LHCN-M2 (cell line): ENCODE data around the gene TCL1A. TPM values are rescaled to one million over a fixed set of nuclear protein-coding genes. Genes with fewer than 3 reads are reported as not detected.

ENCODE experiments used
- DNase-seq: peaks from one replicate; pipeline ENCODE4 v3.0.0-alpha.2; 2012; ENCODE audit warnings: low read depth
- total RNA-seq: library from RNA; depleted of rRNA; stranded (reverse); fragments of >200 nt; gene quantifications from 2 replicates; pipeline ENCODE4 v1.2.3, GENCODE V29; 2014

TCL1A gene
- total RNA-seq, 1 experiment from 2014 or later: not detected

DNA sequence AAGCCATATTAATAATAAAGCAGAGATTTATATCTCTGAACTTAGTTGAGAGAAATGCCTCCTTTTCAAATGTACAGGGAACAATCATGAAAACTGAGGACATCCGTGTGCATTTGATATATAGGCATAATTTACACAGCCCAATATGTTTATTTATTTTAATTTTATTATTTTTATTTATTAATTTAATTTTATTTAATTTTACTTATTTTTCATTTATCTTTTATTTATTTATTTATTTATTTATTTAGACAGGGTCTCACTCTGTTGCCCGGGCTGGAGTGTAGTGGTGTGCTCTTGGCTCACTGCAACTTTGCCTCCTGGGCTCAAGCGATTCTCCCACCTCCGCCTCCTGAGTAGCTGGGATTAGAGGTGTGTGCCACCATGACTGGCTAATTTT is 8.4 kb downstream of the TCL1A start:
- DNase-seq: no peak

DNA sequence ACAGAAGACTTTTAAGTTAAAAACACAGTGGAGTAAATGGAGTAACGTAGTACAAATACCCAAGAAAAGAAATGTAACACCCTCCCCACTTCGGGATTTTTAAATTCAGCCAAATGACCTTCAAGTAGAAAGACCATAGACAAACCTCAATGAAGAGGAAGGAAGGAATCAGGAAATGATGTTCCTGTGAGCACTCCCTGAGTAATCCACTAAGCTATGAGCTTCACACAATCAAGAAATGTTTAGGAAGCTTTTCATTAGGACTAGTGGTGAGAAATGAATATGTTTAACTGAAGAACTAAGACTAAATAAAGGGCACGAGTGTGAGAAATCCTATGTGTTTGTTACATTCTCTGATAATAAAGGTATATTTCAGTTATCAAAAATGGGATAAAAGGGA is 10.1 kb downstream of the TCL1A start:
- no peak for DNase-seq

- no peak for DNase-seq
Measured at GRCh38 chr14:95703341-95703740, 10.6 kb downstream of the TCL1A start.

GRCh38 chr14:95701846-95702221 is 12.1 kb downstream of the TCL1A start:
- DNase-seq: no peak

GRCh38 chr14:95700221-95700976 is 13.5 kb downstream of the TCL1A start:
- DNase-seq: no peak

DNA sequence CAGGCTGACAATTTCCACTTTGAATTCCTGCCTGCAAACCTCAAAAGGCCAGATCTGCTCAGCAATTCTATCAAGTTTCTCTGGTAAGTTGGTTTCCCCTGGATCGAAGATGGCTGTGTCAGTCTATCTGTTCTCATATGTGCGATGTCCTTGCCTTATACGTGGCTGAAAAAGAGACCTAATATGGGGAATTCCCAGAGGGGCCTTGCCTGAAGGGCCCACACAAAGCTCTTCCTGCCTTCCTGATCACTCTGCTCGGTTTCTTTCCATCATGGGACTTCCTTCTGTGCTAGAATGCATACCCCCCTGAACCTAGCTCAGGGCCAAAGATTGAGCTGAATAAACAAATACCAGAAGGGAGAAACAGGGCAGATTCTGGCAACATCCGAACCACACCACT is 14.5 kb downstream of the TCL1A start:
- DNase-seq: no peak

DNA sequence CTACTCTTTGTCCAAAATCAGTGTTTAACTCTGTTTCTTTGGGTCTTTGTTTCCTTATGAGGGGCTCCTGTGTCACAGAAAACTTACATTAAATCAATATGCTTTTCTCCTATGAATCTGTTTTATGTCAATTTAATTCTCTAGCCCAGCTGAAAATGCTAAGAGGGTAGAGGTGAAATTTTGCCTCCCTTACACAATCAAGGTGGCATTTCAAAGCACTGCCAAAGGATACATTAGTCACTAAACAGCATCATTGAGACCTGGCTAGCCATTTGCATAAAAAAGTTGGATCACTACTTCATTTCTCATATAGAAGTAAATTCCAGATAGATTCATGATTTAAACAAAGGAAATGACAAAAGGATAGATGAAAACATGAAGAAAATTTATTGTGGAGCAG is 15.6 kb downstream of the TCL1A start:
- no peak for DNase-seq

- no peak for DNase-seq
Measured at GRCh38 chr14:95697764-95698163, 16.2 kb downstream of the TCL1A start.

DNA sequence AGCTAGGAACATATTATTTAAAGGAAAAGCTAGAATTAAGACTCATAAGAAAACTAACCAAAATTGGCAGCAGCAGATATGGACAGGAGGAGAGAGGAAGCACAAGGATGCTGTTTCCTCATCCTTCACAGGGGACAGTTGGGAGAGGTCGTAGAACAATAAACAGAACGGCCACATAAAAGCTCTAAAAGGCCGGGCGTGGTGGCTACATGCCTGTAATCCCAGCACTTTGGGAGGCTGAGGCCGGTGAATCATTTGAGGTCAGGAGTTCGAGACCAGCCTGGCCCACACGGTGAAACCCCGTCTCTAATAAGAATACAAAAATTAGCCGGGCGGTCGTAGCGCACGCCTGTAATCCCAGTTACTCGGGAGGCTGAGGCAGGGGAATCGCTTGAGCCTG is 17.2 kb downstream of the TCL1A start:
- DNase-seq: no peak

GRCh38 chr14:95695913-95696312 is 18.0 kb downstream of the TCL1A start:
- DNase-seq: no peak

GRCh38 chr14:95695051-95695450 is 18.9 kb downstream of the TCL1A start:
- no peak for DNase-seq

- DNase-seq: no peak
Measured at GRCh38 chr14:95692109-95692508, 21.8 kb downstream of the TCL1A start.

DNA sequence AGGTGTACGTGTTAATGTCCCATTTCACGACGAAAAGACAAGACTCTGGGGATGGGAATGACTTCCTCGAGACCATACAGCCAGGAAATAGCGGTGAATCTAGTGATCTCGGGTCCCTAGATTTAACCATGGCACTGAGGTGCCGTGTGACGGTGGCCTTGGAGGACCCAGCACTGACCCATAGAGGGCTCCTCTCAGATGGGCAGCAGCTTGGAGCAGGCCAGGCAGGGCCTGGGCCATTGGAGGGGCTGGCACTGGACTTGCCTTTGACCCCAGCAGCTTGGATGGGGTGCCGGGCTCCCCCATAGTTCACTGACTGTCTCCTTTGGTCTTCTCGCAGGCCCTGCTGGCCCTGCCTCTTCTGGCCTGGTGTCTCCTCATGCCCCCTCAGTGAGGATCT is 22.3 kb downstream of the TCL1A start:
- no peak for DNase-seq

- no peak for DNase-seq
Measured at GRCh38 chr14:95690815-95691214, 23.1 kb downstream of the TCL1A start.

DNA sequence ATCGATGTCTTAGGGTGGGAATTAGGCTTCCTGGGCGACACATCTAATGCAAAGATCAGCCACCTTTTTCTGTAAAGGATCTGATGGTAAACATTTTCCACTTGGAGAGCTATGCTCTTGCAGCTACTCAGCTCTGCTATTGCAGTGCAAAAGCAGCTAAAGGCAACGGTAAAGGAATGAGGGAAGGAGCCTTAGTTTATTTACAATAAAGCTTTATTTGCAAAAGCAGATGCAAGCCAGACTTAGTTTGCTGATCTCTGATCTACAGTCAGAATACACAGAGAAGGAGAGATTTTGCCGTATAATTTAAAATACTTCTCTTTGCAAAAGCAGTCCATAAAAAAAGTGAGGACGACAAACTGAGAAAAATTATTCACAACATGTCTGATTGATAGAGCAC is 24.5 kb downstream of the TCL1A start:
- DNase-seq: no peak

GRCh38 chr14:95686935-95687334 is 27.0 kb downstream of the TCL1A start:
- no peak for DNase-seq

GRCh38 chr14:95685978-95686922 is 27.7 kb downstream of the TCL1A start, which contains the start of gene TCL1B:
Gene TCL1B, plus strand, starts transcription at chr14:95686426. Its CDS starts 42 bp downstream, at chr14:95686468.
- no peak for DNase-seq

DNA sequence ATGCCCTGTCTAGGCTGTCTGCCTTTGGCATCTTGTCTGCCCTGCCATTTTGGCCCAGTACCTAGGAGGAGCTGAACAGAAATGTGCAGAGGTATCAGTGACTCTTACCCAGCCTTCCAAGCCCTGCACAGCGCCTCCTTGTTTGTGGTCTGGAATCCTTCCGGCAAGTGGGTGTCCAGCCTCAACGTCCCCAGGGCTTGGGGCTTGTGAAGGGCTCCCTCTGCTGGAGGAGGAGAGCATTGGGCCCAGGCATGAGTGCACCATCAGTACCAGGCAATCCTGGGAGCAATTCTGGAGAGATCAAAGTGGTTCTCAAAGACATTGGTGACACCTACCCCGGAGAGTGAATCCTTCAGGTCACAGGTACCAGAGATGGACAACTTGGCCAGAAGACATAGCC is 30.1 kb downstream of the TCL1A start:
- no peak for DNase-seq

DNA sequence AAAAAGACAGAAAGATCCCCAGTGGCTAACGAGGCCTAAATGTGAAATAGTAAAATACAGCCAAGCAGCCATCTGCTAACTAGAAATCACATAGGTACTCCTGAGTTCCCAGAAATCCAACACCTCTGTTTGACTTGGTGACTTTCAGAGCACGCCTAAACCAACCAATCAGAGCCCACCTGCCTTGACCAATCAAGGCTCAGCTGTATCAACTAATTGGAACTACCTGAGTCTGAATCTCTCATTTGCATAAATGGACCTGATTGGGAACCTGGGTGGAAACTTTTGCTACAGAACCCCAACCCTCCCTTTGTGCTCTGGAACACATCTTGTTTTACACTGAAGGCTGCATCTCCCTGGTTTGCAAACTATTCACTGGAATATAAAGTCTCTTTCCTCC is 32.8 kb downstream of the TCL1A start:
- DNase-seq: no peak

DNA sequence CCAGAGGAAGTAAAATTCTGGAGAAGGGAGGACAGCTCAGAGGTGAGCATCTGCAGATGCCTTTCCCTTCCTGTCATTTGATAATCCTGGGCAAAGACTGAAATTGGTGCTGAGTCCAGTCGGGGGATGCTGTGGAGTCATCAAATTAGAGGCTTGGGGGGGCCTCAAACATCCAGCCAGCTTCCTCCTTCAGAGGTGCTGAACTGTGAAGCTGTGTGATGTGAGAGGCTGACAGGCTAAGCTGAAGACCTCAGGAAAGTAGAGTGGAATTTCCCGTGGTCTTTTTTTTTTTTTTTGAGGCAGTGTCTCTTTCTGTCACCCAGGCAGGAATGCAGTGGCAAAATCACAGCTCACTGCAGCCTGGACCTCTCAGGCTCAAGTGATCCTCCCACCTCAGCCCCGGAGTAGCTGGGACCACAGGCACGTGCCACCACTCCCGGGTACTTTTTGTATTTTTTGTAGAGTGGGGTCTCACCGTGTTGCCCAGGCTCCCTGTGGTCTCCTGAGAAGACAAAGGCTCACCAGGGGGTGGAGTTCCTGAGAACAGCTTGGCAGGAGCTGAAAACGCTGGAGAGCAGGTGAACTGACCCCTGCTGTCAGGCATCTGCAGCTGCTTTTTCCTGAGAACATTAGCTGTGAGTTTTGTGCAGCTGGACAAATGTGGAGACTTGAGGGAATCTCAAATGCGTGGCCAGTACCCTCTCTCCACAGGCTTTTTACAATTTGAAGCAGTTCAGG is 33.8 kb downstream of the TCL1A start:
- no peak for DNase-seq

- DNase-seq: no peak
Measured at GRCh38 chr14:95679148-95679815, 34.6 kb downstream of the TCL1A start.
